HG02571 (cell line): ENCODE data around the gene CLIC5.

Source experiments
- ATAC-seq: cut with Tn5 transposase; IDR thresholded peaks from one replicate; pipeline ENCODE4 v1.9.1; 2021; ENCODE audit warnings: mild to moderate bottlenecking, moderate library complexity; ENCODE audit not compliant: unreplicated experiment

Gene CLIC5

DNA sequence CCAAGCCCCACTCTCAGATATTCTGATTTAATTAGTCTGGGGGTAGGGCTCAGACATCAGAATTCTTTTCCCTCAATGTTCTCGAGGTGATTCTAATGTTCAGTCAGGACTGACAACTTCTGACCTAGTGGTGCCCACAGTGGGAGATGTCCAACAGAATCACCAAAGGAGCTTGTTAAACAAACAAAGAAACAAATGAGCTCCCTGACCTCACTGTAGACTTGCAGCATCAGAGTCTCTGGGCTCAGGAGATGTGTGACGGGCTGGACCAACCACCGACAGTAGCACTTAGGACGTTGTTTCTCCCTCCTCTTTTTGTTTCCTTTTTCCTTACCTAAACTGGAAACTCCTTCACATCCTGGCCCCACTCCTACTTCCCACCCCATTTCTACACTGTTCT is 49.3 kb downstream of the CLIC5 start:
- no peak for ATAC-seq

DNA sequence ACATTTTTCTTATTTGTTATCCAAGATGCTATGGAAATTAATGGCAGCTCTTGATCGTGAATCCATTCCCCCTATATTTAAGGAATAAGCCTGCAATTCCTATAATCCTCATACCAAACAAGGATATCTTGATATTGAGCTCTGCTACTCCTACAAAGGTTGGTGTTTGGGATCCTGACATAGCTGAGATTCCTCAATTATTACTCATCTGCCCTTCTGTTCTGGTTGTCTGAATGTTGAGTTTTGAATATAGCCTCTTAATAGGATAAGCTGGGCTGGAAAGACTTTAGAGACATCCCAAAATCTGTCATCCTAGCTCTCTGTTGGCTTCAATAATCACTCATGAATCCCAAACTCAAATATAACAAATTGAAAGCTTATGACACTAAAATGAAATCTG is 49.9 kb downstream of the CLIC5 start:
- ATAC-seq: no peak

DNA sequence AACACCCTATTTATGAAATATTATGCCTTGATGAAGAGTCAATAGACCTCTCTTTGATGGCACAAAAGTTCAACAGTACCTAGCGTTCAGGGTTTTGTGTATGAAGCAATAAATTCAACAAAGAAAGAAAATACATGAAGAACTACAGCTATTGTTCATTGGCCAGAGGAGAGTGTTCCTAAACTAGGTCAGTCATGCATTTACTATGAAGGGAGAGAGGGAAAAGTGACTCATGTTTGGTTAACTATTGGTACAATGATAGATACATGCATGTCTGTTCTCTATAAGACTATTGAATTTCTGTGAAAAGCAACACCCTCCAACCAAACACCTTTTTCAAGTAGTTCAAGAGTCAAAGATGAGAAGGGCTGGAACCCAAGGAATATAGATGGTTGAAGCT is 50.7 kb downstream of the CLIC5 start:
- no peak for ATAC-seq

DNA sequence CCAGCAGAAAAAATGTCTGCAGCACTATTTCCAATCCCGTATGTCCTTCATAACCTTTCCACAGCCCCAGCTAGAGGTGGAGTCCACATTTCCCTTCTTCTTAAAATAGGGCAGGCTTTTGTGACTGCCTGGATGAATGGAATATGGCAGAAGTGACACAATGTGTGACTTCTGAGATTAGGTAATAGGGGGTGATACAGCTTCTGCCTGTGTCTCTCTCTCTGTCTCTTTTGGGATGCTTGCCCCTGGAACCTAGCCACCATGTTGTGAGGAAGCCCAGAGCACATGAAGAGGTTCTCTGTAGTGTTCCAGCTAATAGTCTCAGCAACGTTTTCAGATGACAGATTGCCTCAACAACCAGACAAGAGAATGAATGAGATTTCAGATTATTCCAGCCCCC is 51.4 kb downstream of the CLIC5 start:
- ATAC-seq: no peak

DNA sequence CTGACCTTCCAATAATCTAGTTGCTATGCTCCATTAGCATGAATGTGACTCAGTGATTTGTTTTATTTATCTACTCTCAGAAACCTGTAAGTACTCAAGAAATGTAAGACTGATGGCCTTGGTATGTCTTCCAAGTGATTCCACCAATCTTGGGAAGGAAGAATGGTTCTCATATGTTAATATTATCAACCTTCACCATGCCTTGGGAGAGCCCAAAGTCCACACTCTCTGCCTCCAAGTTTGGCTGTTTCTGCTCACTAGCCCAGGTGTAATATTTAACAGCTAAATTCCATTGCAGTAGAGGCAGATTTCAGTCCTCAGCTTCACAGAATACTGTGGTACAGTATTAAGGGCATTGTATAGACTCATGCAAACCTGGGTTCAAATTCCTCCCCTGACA is 51.8 kb downstream of the CLIC5 start:
- ATAC-seq: no peak

DNA sequence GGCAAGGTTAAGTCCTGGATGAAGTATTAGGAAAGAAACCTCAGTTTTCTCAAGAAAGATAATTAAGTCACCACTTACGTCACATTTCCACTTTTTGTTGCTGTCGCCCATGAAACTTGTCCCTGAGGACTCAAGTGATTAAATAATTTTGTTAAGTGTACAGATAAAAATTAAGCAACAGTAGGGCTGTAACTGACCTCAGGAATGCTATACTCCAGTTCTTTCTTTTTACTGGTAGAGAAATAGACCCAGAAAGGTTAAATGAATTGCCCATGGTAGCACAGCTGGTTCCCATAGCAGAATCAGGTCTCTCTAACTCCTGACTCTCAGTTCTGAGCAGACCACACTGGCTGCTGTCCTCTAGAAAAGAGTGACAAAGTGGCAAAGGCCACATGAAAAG is 54.5 kb downstream of the CLIC5 start:
- ATAC-seq: no peak

DNA sequence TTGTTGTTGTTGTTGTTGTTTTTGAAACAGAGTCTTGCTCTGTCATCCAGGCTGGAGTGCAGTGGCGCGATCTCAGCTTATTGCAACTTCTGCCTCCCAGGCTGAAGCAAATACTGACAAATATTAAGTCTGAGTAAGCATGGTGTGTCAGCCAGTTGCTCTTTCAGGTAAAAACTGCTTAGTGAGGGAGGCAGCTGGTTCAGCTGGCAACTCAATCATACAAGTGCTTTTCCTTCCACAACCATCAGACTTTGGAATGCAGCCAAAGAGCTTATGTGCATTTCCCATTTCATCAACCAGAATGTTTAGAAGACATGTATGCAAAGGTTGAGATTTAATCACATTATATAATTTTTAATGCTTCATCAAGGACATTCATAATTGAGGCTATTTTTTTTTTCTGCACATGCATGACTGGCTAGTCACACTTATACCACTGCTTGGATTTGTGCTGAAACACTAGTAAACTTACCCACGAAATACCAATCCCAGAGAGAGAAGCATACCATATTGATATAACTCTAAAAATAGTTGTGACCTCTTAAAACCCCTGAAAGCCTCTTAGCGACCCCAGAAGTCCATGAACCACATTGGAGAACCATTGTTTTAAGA is 56.0 kb downstream of the CLIC5 start:
- ATAC-seq: no peak

DNA sequence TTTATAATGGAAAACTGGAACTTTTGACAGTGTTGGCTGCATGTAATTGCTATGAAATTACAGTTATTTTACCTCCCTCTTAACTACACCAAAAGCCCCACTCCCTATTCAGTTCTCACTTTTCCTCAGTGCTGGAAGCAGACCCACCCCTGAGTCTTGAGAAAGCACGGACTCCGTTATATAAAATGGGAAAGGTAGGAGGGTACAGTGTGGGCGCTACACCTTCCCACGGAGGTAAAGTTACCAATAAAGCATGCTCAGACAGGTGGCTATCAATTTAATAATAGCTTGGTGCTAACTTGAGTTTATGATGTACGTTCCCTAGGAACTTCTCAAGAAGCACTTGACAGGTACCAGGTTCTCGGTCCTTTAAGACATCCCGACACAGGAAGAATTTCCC is 59.0 kb downstream of the CLIC5 start:
- ATAC-seq: no peak

DNA sequence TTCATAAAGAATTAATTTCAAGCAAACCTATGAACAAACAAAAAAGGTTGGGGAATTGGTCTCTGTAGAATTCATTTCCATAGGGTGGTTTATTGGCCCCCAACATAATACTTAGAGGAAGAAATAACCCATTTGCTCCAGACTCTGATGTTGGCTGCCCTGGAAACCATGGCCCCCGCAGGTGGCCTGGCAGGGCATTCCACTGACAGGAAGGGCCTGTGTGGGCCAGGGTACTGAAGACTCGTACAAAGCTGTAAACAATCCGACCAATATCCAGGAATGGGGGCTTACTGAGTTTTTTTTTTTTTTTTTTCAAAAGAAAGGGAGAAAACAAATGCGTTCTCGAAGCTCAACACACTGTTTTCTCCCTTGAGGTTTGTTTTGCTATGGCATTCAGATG is 59.5 kb downstream of the CLIC5 start:
- no peak for ATAC-seq

DNA sequence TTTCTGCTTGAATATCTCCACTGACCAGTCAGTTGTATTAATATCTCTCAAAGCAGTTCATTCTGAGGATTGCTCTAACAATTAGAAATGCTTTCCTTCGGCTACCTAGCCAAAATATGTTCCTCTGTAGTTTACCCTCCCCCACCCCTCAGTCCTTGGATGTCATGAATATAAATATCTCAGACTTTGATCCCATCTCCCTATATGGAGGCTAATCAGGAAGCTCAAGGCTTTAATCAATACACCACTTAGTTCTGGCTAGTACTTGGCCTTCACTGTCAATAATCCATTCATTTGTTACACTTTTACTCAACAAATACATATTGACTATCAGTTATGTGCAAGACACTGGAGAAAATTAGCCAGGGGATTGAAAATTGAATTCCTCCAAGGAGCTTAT is 60.1 kb downstream of the CLIC5 start:
- no peak for ATAC-seq

DNA sequence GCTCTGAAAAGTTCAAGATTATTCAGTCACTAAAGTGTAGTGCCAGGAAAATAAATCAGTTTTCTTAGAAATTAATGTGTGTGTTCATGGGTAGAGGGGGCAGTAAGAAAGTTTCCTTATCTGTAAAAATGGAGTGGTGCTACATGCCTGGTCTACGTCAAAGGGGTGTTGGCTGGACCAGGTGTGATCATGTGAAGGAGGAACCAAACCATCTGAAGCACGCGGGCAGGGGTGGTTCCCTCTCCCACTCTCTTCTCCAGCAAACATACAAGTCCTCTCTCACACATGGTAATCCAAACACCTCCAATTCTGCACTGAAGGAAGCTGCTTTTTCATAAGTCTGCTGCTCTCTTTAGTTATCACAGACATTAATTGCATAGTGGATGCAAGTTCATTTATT is 63.1 kb downstream of the CLIC5 start:
- no peak for ATAC-seq

DNA sequence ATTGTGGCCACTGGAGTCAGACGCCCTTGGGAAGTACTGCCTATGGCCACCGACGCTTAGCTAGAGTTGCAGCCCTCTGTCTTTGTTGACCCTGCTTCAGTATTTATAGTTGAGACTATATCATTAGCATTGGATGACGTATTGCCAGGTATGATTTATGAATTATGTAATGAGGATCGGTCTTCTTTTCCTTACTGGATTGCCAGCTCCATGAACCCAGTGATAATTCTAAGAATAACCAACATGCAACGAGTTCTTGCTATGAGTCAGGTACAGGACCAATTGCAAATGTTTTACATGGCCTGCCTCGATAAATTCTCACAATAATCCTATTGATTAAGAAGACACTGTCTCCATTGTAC is 63.5 kb downstream of the CLIC5 start:
- ATAC-seq: no peak

DNA sequence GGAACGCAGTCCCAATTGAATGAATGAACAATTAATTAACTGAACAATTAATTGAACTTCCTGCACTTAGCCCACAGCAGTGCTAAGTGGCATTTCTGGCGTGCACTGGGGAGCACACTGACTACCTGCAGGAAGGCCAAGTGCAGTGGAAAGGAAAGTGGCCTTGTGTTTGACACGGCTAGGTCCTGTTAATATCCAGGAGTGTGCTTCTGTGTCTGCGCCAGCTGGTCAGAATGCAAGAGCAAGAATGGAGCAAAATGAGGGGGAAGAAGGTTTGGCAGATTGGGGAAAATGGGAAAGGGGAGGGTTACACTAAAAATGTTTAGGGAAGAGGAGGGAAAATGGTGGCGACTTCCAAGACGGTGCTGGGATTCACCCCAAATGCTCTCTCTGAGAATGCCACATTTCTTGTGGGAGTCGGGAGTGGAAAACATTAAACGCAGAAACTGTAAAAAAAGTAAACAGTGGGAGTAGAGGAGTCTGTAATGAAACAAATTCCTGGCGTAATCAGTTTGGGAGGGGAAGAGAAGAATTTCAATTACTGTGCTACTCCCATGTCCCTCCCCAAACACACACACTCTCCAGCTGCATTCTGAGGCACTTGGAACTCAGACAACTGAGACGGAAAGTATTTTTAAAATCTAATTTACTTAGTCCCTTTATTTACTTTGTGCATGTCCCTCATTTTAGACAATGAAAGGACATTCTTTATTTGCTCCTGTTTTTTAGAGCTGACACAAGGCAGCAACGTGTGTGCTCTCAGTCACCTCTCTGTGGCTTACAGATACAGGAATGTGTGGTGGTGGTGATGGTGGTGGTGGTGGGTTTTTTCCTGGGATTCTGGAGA is 64.1 kb downstream of the CLIC5 start:
- no peak for ATAC-seq

DNA sequence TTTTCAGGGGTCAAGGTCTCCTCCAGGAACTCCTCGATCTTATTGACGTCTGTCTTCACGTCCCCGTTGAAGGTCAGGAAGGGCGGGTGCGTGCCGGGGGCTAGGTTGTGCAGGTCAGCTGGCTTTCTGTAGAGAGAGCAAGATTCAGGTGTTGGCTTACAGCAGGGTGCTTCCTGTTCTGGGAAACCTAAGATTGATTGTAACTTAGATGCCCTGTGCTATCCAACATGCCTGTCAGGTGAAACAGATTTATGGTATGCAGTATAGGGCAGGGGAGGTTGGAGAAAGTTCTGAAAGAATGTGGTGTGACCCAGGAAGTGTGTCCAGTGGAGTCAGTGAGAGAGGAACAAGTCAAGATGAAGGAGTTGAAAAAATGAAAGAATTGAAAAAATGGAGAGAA is 66.4 kb downstream of the CLIC5 start:
- no peak for ATAC-seq

DNA sequence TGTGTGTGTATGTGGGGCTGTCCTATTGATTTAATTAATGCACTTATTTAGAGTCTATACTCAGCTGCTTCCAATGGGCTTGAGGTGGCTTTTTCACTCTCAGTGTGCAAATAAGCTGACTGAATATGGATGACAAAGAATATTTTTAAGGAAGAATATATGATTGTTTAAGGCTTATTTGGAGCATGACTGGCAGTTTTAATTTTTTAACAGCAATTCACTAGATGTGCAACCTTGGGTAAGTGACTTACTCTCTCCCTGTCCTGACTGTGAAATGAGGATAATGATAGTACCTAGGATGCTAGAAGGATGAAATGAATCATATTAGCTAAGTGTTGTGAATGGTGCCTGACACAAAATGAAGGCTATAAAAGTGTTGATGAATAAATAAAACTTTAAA is 67.9 kb downstream of the CLIC5 start:
- ATAC-seq: no peak

DNA sequence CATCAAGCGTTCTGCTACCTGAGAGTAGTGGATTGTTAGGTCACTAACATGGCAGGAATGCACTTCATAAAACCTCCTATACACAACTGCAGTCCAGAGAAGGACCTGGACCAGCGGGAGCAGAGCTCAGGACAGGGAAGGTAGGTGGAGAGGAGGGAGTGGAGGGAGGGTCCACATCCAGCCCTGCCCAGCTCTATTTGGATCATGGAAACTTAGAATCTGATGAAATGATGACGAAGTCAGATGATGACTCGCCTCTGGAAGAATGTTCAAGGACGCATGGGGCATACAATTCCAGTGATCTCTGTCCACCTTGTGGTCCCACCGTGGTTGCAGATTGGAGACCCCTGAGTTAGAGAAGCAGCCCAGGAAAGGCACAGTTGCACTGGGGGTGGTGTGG is 68.8 kb downstream of the CLIC5 start:
- ATAC-seq: no peak

DNA sequence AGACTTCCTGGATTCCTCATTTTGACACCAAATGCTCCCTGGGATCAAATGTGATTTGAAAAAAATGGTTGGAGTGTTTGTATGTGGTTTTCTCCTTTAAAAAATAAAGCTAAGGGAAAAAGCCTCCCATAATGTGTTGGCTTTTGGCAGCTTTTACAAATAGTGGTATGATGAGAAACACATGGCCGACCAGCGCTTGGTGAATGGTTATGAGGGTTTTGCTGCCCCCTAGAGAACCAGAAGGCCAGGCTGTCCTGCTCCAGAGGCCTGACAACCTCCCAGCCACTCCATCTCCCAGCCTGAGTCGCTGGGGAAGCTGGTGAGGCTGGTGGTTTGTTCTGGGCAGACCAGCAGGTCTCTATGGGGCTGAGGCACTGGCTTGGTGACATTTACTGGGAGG is 69.3 kb downstream of the CLIC5 start:
- no peak for ATAC-seq

DNA sequence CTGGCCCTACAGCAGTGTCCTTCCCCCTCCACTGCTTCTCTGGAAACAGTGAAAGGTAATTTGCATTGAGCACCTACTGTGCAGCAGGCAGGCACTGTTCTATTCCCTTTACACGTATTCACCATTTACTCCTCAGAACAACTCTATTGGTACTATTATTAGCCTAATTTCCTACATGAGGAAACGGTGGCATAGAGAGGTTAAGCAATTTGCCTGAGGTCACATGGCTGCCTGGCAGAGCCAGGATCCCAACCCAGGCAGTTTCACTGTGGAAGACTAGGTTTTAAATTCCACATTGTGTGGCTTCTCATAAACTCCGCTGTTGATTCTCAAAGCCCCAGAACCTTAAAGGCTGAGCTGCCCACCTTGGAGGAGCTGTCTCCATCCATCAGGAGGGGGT is 72.7 kb downstream of the CLIC5 start:
- ATAC-seq: no peak

DNA sequence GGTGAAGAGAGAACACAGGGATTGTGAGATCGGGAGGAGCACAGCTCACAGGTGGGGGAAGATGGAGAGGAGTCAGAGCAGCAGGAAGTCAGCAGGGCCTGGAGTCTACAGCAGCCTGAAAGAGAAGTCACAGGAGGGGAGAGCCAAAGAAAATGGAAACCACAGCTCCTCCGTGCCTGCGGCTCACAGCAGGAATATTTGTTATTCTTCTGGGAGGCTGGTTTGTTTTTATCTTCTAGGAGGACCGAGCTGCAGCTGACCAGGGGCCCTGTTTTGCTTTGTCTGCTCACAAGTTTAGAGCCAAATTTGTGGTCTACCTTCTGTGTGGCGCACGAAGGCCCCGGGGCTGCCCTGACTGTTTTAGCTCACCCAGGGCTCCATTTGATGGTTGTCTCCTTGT is 81.8 kb downstream of the CLIC5 start:
- no peak for ATAC-seq

DNA sequence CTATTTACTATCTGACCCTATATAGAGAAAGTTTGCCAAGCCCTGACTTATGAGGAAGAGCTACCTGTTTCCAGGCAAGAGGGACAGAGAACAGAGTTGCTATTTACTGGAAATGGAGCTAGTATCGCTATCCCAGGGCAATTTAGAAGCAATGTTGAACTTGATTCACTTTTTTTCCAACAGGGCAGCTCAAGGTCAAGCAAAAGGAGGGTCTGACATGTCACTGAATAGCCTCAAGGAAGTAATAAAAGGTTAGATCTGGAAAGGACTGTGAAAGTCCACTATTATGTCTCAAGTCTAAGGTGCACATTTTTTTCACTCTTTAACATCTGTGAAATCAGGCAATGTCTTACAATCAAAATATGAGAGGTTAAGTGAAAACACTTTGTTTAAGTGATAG is 84.4 kb downstream of the CLIC5 start:
- ATAC-seq: no peak

DNA sequence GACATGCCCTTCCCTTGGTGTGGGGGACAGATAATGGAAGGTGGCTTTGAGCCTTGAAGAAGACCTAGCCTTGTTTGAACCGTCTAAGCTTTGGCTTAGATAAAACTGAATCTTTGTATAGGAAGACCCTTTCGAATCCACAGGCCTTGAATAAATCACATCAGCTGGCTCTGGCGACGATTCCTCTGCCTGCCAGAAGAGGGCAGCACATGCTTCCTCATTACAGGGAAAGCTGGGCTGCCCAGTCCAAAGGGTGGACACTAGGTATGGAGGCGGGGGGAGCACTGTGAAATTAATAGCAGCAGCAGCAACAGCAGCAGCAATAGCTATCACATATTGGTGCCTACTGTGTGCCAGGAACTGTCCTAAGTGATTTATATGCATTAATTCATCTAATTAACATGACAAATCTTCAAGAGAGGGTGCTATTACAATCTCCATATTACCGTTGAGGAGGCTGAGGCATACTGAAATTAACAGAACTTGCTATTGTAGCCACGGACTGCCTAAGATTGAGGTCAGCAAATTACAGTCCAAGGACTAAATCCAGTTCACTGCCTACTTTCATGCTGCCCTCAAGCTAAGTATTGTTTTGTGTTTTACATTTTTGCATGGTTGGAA is 85.1 kb downstream of the CLIC5 start:
- ATAC-seq: no peak
